OCI-LY7 (cell line): ENCODE data around the gene CLCA4. TPM values are rescaled to one million over a fixed set of nuclear protein-coding genes. Genes with fewer than 3 reads are reported as not detected.

ENCODE experiments used
- BruUV-seq: library from RNA; stranded (reverse); fragments of 400-500 nt; replicated peaks from 2 replicates; lab custom pipeline; 2021; lab: Mats Ljungman, UMichigan
- CTCF ChIA-PET: fragments of 300-600 bp; sonication (Branson Sonifier 250); formaldehyde crosslinking; loops from one replicate; lab custom pipeline; 2022; ENCODE audit warnings: antibody characterized with exemption; ENCODE audit not compliant: unreplicated experiment; lab: Charles Lee
- POLR2A ChIA-PET: fragments of 300-600 bp; sonication (Branson Sonifier 250); formaldehyde crosslinking; loops from one replicate; lab custom pipeline; 2022; ENCODE audit warnings: antibody characterized with exemption; lab: Charles Lee
- DNase-seq: peaks from one replicate; pipeline ENCODE4 v3.0.0-alpha.2; 2015; ENCODE audit warnings: low spot score
- H2AFZ ChIP-seq: fragments of 200-600 bp; sonication (generic), shearing (Covaris generic); 2 replicates; pipeline ENCODE4 v1.6.1; 2014; ENCODE audit warnings: mild to moderate bottlenecking, antibody characterized with exemption, low read length, moderate library complexity
- H3K27ac ChIP-seq: fragments of 200-600 bp; sonication (generic); 2 replicates; pipeline ENCODE4 v1.5.1; 2014; ENCODE audit warnings: mixed run types, low read depth, mild to moderate bottlenecking, moderate library complexity, low read length, inconsistent platforms; ENCODE audit not compliant: poor library complexity, severe bottlenecking
- H3K36me3 ChIP-seq: fragments of 200-600 bp; sonication (generic); 2 replicates; pipeline ENCODE4 v1.6.1; 2014; ENCODE audit warnings: mild to moderate bottlenecking, antibody characterized with exemption, low read length, moderate library complexity, mixed read lengths; ENCODE audit not compliant: insufficient read depth
- H3K4me1 ChIP-seq: fragments of 200-600 bp; sonication (generic); 2 replicates; pipeline ENCODE4 v1.5.1; 2014; ENCODE audit warnings: mild to moderate bottlenecking, low read length; ENCODE audit not compliant: insufficient read depth, poor library complexity, severe bottlenecking
- H3K4me2 ChIP-seq: fragments of 200-600 bp; sonication (generic); 2 replicates; pipeline ENCODE4 v1.6.1; 2014; ENCODE audit warnings: mild to moderate bottlenecking, low read length
- H3K4me3 ChIP-seq: fragments of 200-600 bp; sonication (generic); 2 replicates; pipeline ENCODE4 v1.5.1; 2014; ENCODE audit warnings: mild to moderate bottlenecking, low read depth, low read length; ENCODE audit not compliant: poor library complexity, severe bottlenecking
- H3K79me2 ChIP-seq: fragments of 200-600 bp; sonication (generic); 2 replicates; pipeline ENCODE4 v1.6.1; 2016; ENCODE audit warnings: low read depth, mild to moderate bottlenecking, low read length, moderate library complexity, mixed read lengths; ENCODE audit not compliant: insufficient read depth
- H3K9me2 ChIP-seq: fragments of 200-600 bp; sonication (generic); 2 replicates; pipeline ENCODE4 v1.6.1; 2016; ENCODE audit warnings: mild to moderate bottlenecking, low read length, mixed read lengths; ENCODE audit not compliant: insufficient read depth
- H3K9me3 ChIP-seq: fragments of 200-600 bp; sonication (generic); 2 replicates; pipeline ENCODE4 v1.6.1; 2014; ENCODE audit warnings: mild to moderate bottlenecking, mixed run types, low read length, mixed read lengths
- H4K20me1 ChIP-seq: fragments of 200-600 bp; sonication (generic); 2 replicates; pipeline ENCODE4 v1.6.1; 2014; ENCODE audit warnings: mild to moderate bottlenecking, antibody characterized with exemption, low read length, moderate library complexity, mixed read lengths; ENCODE audit not compliant: insufficient read depth
- EZH2phosphoT487 ChIP-seq: fragments of 200-600 bp; sonication (generic); IDR thresholded peaks from 2 replicates; pipeline ENCODE4 v1.6.1; 2018; ENCODE audit warnings: low read depth, borderline replicate concordance, mild to moderate bottlenecking, mixed run types, antibody characterized with exemption, low read length, moderate library complexity, mixed read lengths
- intact Hi-C: fragments of 100-400 bp; cut with micrococcal nuclease; formaldehyde crosslinking; loops from one replicate; pipeline ENCODE4 v1.10.0; 2022; ENCODE audit not compliant: unreplicated experiment
- total RNA-seq, 2 experiments: library from RNA; depleted of rRNA in 1 of 2; stranded (reverse); fragments of >200 nt in 1 of 2; shearing (Covaris generic) in 1 of 2; gene quantifications; 2 replicates each; pipeline ENCODE4 v1.2.3, GENCODE V29; 2014 to 2022
- TF ChIP-seq, protein P1 (sequence below): fragments of 200-600 bp; sonication (generic); conservative IDR thresholded peaks from 2 replicates; pipeline ENCODE4 v1.5.1; 2014; ENCODE audit warnings: mild to moderate bottlenecking, antibody characterized with exemption, low read length, moderate library complexity, mixed read lengths

CLCA4 gene
- total RNA-seq, 2 experiments from 2014 or later, result not detected

- no peaks in the 10 kb centered on the region for H4K20me1 ChIP-seq
- H3K9me2 ChIP-seq, result no peaks in the 10 kb centered on the region
Measured at GRCh38 chr1:86567341-86567740, 20.5 kb downstream of the CLCA4 start.

DNA sequence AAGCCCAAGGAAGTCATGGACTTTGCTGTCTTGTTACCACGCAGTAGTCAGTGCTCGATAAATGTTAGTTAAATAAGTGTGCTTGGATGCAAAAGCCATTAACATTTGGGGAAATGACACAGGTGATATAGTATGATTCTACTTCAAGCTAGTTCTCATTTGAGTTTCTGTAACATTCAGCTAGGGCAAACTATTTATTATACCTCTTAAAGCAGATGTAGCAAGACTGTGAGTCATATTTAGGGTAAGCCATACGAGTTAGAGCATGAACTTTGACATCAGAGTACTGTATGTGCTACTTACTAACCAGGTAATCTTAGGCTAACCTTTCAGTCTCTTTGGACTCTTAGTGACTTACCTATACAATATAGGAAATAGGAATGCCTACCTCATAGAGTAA, 21.0 kb downstream of the CLCA4 start:
- H3K36me3 ChIP-seq, result no peaks in the 10 kb centered on the region
- H3K79me2 ChIP-seq, result no peaks in the 10 kb centered on the region
- no TSS peak for BruUV-seq
- intact Hi-C loops, result no loop called here
- ChIA-PET CTCF (no interaction called here), POLR2A (interaction anchor here (0.8 kb wide), 1 partner anchor 755 kb away, joined by 3 read pairs; no protein-coding TSS in a partner anchor)
- no peaks in the 10 kb centered on the region for H4K20me1 ChIP-seq
- H3K27ac ChIP-seq, result no peak overlapping the region
- H3K4me1 ChIP-seq, result no peaks in the 10 kb centered on the region
- TF ChIP-seq EZH2phosphoT487, result no peak
- TF ChIP-seq, protein P1, sequence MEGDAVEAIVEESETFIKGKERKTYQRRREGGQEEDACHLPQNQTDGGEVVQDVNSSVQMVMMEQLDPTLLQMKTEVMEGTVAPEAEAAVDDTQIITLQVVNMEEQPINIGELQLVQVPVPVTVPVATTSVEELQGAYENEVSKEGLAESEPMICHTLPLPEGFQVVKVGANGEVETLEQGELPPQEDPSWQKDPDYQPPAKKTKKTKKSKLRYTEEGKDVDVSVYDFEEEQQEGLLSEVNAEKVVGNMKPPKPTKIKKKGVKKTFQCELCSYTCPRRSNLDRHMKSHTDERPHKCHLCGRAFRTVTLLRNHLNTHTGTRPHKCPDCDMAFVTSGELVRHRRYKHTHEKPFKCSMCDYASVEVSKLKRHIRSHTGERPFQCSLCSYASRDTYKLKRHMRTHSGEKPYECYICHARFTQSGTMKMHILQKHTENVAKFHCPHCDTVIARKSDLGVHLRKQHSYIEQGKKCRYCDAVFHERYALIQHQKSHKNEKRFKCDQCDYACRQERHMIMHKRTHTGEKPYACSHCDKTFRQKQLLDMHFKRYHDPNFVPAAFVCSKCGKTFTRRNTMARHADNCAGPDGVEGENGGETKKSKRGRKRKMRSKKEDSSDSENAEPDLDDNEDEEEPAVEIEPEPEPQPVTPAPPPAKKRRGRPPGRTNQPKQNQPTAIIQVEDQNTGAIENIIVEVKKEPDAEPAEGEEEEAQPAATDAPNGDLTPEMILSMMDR, result no peak
- H3K4me3 ChIP-seq, result no peak overlapping the region
- H3K9me3 ChIP-seq, result no peaks in the 10 kb centered on the region
- no peaks in the 10 kb centered on the region for H3K9me2 ChIP-seq
- H2AFZ ChIP-seq, result no peak overlapping the region
- no peak overlapping the region for H3K4me2 ChIP-seq
- no peak for DNase-seq

More at GRCh38 chr1:86567341-86567740, 20.5 kb downstream of the CLCA4 start:
- Histone ChIP-seq H3K36me3 (no peaks in the 10 kb centered on the region), H3K4me1 (no peaks in the 10 kb centered on the region), H3K79me2 (no peaks in the 10 kb centered on the region), H3K27ac (no peak overlapping the region), H2AFZ (no peak overlapping the region), H3K9me3 (no peaks in the 10 kb centered on the region), H3K4me2 (no peak overlapping the region), H3K4me3 (no peak overlapping the region)
- no peak for TF ChIP-seq EZH2phosphoT487
- TF ChIP-seq, protein P1, result no peak
- intact Hi-C loops, result no loop called here
- CTCF ChIA-PET, result no interaction called here
- no TSS peak for BruUV-seq
- DNase-seq, result no peak
- POLR2A ChIA-PET, result no interaction called here

- ChIA-PET CTCF (no interaction called here), POLR2A (interaction anchor here (0.7 kb wide), 1 partner anchor 184 kb away, joined by 3 read pairs; no protein-coding TSS in a partner anchor)
- H3K4me1 ChIP-seq, result no peaks in the 10 kb centered on the region
- H3K9me2 ChIP-seq, result no peaks in the 10 kb centered on the region
- H3K27ac ChIP-seq, result no peak overlapping the region
- H3K79me2 ChIP-seq, result no peaks in the 10 kb centered on the region
- intact Hi-C loops, result no loop called here
- TF ChIP-seq, protein P1, result no peak
- TF ChIP-seq EZH2phosphoT487, result no peak
- no peak overlapping the region for H3K4me3 ChIP-seq
- H3K9me3 ChIP-seq, result no peaks in the 10 kb centered on the region
- no peaks in the 10 kb centered on the region for H3K36me3 ChIP-seq
- no peak overlapping the region for H3K4me2 ChIP-seq
- no TSS peak for BruUV-seq
- DNase-seq, result no peak
- H4K20me1 ChIP-seq, result no peaks in the 10 kb centered on the region
- H2AFZ ChIP-seq, result no peak overlapping the region
Measured at GRCh38 chr1:86573763-86574484, 27.0 kb downstream of the CLCA4 start.
